ENCODE results near the gene KRT15. TPM values are rescaled to one million over a fixed set of nuclear protein-coding genes. Genes with fewer than 3 reads are reported as not detected.

KRT15 gene
- total and polyA plus RNA-seq, 9 of the 15 experiments (the other 6 are each of a cell fraction or from before 2014, with no cell fraction given) = 0.28 to 4.4 (median 0.56) TPM

DNA sequence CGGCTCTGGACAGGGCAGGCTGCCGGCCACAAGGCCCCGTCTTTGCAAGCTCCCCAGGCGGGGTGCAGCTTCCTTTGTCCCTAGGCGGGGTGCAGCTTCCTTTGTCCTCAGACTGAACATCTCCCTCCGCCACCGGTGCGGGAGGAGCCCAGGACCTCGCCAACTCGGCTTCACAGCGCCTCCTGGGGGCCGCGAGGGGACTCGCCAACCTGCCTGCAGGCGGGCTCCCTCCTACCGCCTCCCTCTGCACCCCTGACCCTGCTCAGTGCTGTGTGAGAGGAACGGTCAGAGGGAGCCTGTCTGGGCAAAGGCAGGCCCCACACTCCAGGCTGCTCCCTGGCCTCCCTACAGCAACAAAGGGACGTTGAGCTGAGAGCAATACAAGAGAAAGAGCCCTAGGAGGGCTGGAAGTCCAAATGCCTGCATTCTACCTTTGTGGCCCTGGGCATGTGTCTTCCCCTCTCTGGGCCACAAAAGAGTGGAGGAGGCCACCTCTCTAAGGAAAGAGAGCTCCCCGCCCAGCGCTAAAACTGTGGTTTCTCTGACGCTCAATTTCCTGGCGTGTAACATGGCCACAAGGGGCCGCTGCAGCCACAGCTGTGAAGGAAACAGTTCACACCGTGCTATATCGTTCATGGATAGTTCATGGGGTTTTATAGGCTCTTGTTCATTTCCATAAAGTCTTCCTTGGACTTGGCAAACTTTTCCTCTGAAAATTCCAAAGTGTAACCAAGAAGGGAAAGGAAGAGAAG is 30.3 kb upstream of the KRT15 start:
- H4K20me1 ChIP-seq (replicated peaks; ENCODE audit: control insufficient read depth, insufficient read depth, low read length) = no peaks in the 10 kb centered on the region
- no peaks in the 10 kb centered on the region for H3K9me3 ChIP-seq (replicated peaks; ENCODE audit: control insufficient read depth, insufficient read depth, low read depth, low read length)
- H3K27me3 ChIP-seq (ENCODE audit: control insufficient read depth in 2 of 2, insufficient read depth in 2 of 2, low read length in 2 of 2) = peaks cover 0 to 4% of the 10 kb centered on the region in 2 experiments; a peak in 1 of 5 replicates
- H2AFZ ChIP-seq (ENCODE audit: low read depth, low read length) = peak overlapping the region; percentile 89
- peak overlapping the region; percentile 70 for H3K4me2 ChIP-seq (ENCODE audit: insufficient read depth, low read length)
- peak; percentile 97 for ATAC-seq
- ChIA-PET CTCF (ENCODE audit: low intra/inter-chr PET ratio) (interaction anchor here (0.5 to 5.3 kb wide), 12 partner anchors 21 to 746 kb away, joined by 3 to 135 read pairs (median 8); partner anchors contain the start of gene KRT19), POLR2A (interaction anchor here (0.6 to 3.1 kb wide), 22 partner anchors 8 to 170 kb away, joined by 3 to 15 read pairs (median 4); partner anchors contain the start of genes EIF1, KRT19, KRT36 and KRT9)
- no peak overlapping the region for H3K4me3 ChIP-seq
- no peaks in the 10 kb centered on the region for H3K79me2 ChIP-seq (ENCODE audit: control insufficient read depth, insufficient read depth, low read length)
- peak; percentile 91 to 92 (median 91) for DNase-seq (ENCODE audit: extremely low read depth in 1 of 4, low spot score in 3 of 4)
- BruUV-seq (replicated peaks) = no TSS peak
- H3K9me1 ChIP-seq (ENCODE audit: control insufficient read depth, insufficient read depth, low read length) = no peaks in the 10 kb centered on the region
- H3K27ac ChIP-seq (ENCODE audit: extremely low read depth, low read depth, low read length) = peak overlapping the region; percentile 56; the same call in 2 of the 3 replicates
- H3K36me3 ChIP-seq (ENCODE audit: control insufficient read depth, insufficient read depth, low read length) = no peaks in the 10 kb centered on the region
- in situ Hi-C loops (cut with MboI) = loop anchor here (5.0 kb wide), 3 partner anchors 62 to 747 kb away; partner anchors contain the start of gene KRT36
- intact Hi-C loops (cut with micrococcal nuclease) = loop anchor here (1.0 to 2.0 kb wide), 6 partner anchors 49 to 746 kb away; no protein-coding TSS in a partner anchor
- peak; percentile 97 for FAIRE-seq
- WGBS (ENCODE audit: insufficient coverage, low coverage, missing lambda C conversion rate) = under 1% methylated on average over 21 of the region's 25 CpGs
- peaks cover 31 to 34% of the 10 kb centered on the region in 2 experiments for H3K4me1 ChIP-seq (replicated peaks in 1 of 2; ENCODE audit: control insufficient read depth in 2 of 2, insufficient read depth in 2 of 2, low read length in 2 of 2)
- peak overlapping the region; percentile 15 to 54; a peak in 3 of 4 replicates for H3K9ac ChIP-seq (ENCODE audit: insufficient read depth in 1 of 2, low read depth in 2 of 2, low read length in 2 of 2)
- peak; percentile 78 for TF ChIP-seq ZFP36 (IDR thresholded peaks at IDR 0.05; ENCODE audit: low read depth, low read length, partially characterized antibody)
- TF ChIP-seq NCOA4 (IDR thresholded peaks at IDR 0.05; ENCODE audit: partially characterized antibody) = no peak
- TF ChIP-seq ZC3H11A (IDR thresholded peaks at IDR 0.05; ENCODE audit: low read depth, low read length) = no peak
- peak; percentile 71; the same call in 1 of the 2 replicates for TF ChIP-seq NBN (IDR thresholded peaks at IDR 0.05; ENCODE audit: low read depth)
- no peak for TF ChIP-seq EZH2 (IDR thresholded peaks at IDR 0.05; ENCODE audit: borderline replicate concordance, low read depth, low read length)
- peak; percentile 19; the same call in 1 of the 2 replicates for TF ChIP-seq MTA3 (IDR thresholded peaks at IDR 0.05; ENCODE audit: borderline replicate concordance)
- TF ChIP-seq ZNF347 (CRISPR knock-in tag; IDR thresholded peaks at IDR 0.05; ENCODE audit: low read depth) = 0 out of 2 replicates have a peak, but pooled peaks have one; percentile 52
- no peak for TF ChIP-seq ZBTB17 (CRISPR knock-in tag; IDR thresholded peaks at IDR 0.05)
- TF ChIP-seq POU5F1 (IDR thresholded peaks at IDR 0.05; ENCODE audit: borderline replicate concordance, low read depth, low read length, partially characterized antibody) = peak; percentile 47
- TF ChIP-seq, protein P1, sequence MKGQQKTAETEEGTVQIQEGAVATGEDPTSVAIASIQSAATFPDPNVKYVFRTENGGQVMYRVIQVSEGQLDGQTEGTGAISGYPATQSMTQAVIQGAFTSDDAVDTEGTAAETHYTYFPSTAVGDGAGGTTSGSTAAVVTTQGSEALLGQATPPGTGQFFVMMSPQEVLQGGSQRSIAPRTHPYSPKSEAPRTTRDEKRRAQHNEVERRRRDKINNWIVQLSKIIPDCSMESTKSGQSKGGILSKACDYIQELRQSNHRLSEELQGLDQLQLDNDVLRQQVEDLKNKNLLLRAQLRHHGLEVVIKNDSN (CRISPR knock-in tag; IDR thresholded peaks at IDR 0.05) = no peak
- no peak for TF ChIP-seq ZNF24 (IDR thresholded peaks at IDR 0.05)
- TF ChIP-seq KLF16 (IDR thresholded peaks at IDR 0.05) = peak; percentile 53; the same call in 1 of the 2 replicates
- no peak for TF ChIP-seq FUS (optimal IDR thresholded peaks at IDR 0.05; ENCODE audit: low read depth, low read length)
- no peak for TF ChIP-seq KDM1A (IDR thresholded peaks at IDR 0.05)
- no peak for TF ChIP-seq FOS (IDR thresholded peaks at IDR 0.05; ENCODE audit: extremely low read depth, insufficient read length)
- TF ChIP-seq, protein P2, sequence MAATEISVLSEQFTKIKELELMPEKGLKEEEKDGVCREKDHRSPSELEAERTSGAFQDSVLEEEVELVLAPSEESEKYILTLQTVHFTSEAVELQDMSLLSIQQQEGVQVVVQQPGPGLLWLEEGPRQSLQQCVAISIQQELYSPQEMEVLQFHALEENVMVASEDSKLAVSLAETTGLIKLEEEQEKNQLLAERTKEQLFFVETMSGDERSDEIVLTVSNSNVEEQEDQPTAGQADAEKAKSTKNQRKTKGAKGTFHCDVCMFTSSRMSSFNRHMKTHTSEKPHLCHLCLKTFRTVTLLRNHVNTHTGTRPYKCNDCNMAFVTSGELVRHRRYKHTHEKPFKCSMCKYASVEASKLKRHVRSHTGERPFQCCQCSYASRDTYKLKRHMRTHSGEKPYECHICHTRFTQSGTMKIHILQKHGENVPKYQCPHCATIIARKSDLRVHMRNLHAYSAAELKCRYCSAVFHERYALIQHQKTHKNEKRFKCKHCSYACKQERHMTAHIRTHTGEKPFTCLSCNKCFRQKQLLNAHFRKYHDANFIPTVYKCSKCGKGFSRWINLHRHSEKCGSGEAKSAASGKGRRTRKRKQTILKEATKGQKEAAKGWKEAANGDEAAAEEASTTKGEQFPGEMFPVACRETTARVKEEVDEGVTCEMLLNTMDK (IDR thresholded peaks at IDR 0.05; ENCODE audit: borderline replicate concordance, insufficient read depth, low read depth, low read length, poor library complexity, severe bottlenecking) = peak; percentile 63
- TF ChIP-seq, protein P3, sequence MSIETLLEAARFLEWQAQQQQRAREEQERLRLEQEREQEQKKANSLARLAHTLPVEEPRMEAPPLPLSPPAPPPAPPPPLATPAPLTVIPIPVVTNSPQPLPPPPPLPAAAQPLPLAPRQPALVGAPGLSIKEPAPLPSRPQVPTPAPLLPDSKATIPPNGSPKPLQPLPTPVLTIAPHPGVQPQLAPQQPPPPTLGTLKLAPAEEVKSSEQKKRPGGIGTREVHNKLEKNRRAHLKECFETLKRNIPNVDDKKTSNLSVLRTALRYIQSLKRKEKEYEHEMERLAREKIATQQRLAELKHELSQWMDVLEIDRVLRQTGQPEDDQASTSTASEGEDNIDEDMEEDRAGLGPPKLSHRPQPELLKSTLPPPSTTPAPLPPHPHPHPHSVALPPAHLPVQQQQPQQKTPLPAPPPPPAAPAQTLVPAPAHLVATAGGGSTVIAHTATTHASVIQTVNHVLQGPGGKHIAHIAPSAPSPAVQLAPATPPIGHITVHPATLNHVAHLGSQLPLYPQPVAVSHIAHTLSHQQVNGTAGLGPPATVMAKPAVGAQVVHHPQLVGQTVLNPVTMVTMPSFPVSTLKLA (conservative IDR thresholded peaks at IDR 0.05) = peak in 1 of 2 experiments; percentile 25; a peak in 1 of 4 replicates
